Activated T-cell treated with anti-CD3 and anti-CD28 coated beads for 24 hours (primary cell): ENCODE results near the gene TMEM163.

Experiments
- DNase-seq: peaks from one replicate; pipeline ENCODE4 v3.0.0-alpha.2; 2020; ENCODE audit warnings: low read depth

TMEM163 gene

DNA sequence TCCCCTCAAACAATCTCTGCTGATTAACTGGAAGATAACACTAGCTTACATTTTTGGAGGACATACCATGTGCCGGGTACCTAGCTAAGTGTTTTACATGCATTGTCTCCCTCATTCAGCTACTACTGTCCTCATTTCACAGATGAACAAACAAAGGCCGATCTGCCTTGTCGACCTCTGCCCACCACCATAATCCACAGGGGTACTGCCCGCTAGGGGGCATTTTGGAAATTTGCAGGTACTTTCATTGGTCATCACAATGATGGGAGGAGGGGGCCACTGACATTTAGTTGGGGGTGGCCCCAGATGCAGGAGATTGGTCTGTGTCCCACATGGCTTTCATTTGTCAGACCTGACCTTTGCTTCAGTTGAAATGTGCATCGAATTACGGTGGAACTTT lies 3.9 kb upstream of the TMEM163 start:
- no peak for DNase-seq

DNA sequence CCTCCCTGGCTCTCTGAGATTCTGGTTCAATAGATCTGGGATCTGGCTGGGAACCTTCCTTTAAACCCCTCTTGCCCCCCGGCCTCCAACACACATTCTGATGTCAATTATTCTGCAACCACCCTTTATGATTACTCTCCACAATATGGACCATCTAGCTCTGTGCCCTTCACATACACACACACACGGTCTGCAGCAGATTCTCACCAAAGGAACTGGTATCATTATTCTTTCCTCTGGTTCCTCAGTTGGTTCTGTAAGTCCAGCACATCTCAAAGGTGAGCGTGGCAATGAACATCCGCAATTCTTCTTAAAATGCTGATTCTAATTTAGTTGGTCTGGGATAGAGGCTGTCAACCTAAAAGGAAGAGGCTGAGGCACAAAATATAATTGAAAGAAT lies 2.8 kb upstream of the TMEM163 start:
- no peak for DNase-seq

DNA sequence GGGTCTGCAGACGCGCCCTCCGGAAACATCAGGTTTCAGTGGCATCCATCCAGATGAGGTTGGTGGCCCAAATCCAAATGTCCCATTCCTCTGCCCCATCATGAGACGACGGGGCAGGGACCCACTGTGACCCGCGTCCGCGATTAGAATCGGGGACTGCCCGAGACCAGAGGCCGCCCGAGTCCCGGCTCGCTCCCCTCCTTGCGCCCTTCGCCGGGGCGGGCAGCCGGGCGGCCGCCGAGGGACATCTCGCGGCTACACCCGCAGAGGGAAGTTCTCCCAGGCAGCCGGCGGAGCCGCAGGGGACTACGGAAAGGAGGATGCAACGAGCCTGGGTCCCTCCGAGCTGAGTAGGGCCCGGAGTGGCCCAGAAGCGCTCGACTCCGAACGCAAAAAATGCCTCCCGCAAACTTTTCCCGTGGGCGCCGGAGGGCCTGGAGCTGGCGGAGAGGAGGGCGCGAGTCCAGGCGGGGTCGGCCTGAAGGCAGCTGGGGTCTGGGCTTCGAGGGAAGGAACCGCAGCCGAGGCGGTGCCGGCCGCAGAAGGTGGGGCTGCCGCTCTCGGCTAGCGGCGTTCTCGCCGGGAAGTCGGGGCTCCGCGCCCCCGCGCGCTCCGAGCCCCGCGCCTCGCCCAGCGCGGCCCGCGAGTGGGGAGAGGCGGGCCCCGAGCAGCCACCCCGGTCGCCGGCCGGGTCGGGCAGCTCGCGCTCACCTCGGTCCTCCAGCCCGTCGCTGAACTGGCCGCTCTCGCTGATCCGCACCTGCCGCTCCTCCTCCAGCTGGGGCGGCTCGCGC lies 580 bp downstream of the TMEM163 start:
- DNase-seq, result no peak

DNA sequence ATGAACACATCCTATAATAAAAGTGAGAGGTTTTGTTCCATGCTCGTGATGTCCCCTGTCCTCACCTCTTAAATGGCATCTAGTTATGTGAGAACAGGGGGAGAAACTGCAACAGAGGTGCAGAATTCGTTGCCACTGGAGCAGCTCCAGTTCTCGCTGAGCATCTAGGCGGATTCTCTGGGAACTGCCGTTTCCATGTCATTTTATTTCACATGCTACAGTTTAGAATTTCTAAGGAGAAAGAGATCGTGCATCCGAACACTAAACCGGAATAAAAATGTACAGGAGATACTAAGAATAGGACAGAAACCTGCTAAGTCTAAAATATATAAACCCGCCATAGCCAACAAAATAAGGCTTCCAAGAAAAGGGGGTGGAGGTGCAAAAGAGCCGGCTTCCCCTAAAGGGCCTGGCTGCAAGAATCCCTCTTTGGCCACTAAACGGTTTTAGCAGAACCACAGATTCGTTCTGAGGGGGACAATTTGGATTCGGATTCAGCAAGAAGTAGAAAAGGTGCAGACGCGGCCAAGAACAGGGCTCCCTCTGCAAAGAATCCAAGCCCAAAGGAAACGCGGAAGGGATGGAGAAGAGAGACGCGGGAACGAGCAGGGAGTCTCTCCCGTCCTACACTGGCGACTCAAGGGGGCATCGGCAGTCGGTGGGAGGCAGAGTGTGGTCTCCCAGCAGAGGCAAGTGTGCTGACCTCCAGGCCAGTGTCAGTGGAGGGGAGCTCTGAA lies 1.3 kb downstream of the TMEM163 start:
- no peak for DNase-seq

DNA sequence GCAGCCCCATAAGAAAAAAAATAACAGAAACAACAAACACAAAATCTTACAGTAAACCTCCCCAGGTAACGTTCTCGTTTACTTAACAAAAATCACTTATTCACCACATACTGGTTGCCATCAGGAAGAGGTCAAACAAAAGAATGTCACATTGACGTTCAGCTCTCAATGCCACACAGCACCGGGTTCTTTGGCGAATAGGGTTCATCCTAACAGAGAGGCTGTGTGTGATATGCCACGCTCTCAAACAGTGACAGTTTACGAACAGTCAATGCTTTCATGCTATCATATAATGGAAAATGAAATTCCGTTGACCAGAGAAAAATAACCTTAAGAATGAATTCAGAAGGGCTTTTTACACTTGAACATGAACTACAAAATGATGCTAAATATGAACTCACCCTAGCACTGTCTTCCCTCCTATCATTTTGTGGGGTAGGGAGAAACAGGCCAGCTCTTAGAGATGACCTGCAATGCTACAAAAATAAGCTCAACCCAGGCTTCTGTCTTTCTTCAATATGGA lies 2.0 kb downstream of the TMEM163 start:
- no peak for DNase-seq

DNA sequence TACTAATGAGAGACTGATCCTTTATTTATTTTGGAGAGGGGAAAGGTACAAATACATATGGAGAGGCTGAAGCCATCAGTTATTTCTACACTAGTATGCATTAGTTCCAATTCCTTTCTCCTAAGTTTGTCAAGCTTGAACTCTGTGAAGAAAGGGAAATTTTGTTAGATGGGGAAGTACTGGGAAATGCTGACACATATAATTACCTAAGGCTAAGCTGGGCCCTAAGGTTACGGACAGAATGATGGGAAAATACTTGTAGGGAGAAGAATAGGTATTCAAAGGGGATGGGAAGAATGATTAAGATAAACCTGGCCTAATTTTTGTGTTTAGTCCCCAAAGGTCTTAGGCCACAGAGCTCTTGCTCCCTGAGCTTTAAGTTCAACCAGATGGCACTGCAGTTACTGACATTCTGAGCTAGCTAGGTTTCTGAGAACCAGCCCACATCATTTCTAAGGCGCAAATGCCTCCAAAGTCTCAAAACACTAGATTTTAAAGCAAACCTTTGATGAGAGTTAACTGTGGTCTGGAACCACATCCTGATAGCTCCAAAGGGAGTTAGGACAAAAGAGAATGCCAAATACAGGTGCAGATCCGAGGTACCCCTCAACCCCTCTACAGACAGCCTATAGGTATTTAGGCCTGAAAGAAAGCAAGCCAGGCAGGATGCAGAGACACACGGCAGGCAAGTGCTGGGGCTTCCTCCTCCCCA lies 2.7 kb downstream of the TMEM163 start:
- DNase-seq, result no peak

DNA sequence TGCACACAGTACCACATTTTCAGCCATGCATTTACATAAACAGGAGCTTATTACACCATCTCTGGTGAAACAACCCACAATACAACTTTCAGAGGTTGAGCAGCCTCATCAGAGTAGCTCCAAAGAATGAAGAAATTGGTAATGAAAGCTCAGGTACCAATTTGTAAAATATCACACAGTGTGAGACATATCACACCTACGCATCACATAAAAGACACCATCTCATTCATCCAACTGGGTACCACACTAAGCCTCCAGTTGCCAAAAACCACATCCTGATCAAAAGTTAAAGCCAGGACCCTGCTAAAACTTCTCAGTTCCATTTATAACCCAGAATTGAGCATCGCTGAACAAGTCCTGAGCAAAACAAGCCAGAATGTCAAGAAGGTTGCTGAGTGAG lies 4.6 kb downstream of the TMEM163 start:
- DNase-seq, result no peak

DNA sequence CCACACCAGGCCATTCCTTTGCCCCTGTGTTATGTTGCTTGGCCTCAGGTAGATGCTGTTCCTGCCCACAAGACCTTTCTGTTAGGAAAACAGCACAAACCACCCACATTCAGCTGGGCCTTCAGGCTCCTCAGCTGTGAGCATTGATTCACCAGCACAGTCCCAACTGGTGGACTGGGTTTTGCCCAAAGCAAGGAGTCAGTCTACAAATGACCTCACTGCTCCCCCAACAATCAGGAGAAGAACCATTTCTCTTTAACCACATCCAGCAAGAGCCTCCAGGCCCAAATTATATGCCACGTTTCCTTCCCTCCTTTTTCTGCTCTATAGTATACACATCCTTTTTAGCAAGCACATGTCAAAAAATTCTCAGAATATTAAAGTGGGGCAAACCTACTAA lies 5.2 kb downstream of the TMEM163 start:
- DNase-seq, result no peak

DNA sequence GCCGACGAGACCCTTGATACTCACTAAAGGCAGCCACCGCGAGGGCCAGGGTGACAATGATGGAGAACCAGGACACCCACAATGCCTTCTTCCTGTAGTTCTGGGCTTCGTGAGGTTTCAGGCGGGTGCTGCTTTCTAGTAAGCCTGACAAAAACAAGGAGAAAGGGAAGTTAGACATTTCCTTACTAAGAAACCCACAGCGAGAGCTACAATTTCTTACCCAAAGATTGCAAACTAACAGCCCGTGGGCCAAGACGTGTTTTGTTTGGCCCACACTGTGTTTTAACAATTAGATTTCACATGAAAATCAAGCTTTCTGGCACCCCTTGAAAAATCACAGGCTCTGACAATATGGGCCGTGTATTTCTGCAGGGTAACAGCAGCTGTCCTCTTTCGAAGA lies 5.6 kb downstream of the TMEM163 start:
- no peak for DNase-seq

DNA sequence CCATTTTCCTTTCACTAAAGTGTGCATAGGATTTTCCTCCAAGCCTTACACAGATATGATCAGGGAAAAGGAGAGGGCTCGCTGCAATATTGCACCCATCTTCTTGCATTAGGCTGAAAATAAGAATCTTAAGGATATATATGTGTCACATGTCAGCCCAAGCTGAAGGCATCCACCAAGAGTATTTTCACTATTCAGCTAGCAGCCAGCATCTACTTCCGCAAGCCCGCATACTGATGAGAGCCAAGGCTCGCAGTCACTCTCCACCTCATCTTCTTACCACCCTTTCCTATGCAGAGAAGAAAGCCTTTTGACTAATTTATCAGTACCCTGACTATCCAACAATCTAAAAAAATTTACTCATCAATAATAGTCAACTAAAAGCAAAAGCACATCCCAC lies 6.1 kb downstream of the TMEM163 start:
- no peak for DNase-seq

DNA sequence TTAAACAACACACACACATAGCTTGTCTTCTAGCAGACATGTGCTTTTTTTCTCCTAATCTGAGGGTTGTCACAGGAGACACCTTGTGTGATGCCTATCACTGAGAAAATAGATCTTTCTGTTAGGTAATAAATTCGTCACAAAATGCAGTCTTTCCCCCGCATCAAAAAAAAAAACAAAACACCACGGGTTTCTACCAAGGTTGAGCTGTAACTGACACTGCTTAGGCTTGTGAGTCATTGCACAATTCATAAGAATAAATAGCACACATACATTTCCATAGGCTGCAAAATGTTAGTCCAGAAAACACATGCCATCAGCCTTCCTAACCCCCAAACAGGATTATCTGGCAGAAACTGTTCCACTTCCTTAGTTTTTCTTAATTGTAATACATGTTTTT lies 6.5 kb downstream of the TMEM163 start:
- no peak for DNase-seq

DNA sequence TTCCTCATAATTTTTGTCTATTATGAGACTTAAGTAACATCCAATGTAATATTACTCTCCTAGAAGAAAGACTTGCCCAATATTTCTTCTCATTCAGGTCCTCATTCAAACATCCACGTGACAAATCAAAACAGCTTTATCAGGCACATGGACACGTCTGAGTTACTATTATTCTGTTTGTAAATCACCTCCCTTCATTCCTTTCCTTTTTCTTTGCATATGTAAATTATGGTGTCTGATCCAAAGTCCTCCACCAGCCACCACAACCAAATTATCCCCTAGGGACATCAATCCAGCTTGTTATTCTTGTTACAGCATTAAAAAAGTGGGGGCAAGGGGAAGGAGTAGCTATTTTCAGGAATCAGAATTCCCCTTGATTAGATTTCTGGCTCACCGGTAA lies 7.1 kb downstream of the TMEM163 start:
- DNase-seq, result no peak

DNA sequence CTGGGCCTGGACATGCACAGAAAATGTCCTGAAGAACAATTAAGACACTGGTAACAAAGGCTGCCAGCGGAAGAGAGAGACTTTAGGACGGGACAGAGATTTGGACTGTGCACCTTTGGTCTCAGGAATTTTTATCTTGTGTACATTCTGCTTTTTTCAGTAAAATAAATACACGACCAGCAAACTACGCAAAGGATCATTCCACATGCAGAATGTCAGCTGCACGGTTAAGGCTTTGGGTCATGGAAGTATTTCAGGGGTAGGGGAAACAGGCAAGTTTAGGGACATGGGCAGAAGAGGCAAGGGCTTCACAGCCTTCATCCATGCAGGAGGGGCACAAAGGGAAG lies 11.5 kb downstream of the TMEM163 start:
- no peak for DNase-seq

DNA sequence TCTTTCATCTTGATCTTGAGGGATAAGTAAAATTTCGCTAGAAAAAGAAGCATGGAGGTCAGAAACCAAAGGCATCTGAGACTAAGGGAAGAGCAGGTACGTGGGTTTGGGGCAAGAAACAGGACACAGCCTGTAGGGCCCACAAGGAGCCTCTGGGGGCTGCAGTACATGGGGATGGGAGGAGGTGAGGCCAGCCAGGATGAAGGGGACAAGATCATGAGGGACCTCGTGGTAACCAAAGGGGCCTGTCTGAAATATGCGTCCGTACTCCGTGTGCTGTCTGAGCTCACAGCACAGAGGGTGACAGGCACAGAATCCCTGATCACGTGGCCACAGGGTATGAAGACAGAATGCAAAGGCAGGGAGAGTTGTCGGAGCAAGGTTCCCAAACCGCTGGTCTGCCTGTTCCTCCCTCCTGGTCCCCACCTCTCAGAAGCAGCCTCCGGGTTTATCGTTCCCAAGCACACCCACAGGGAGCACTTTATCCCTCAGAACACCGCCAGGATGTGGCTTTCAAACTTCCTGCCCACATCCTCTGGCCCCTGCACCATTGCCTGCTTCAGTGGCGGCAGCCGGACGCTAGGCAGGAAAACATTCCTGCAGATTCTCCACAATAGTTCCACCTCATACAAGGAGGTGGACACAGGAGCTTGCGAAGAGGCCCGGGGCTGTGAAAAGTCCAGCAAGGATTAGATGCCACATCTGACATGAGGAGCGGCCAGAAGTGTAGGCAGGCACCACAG lies 12.0 kb downstream of the TMEM163 start:
- no peak for DNase-seq

DNA sequence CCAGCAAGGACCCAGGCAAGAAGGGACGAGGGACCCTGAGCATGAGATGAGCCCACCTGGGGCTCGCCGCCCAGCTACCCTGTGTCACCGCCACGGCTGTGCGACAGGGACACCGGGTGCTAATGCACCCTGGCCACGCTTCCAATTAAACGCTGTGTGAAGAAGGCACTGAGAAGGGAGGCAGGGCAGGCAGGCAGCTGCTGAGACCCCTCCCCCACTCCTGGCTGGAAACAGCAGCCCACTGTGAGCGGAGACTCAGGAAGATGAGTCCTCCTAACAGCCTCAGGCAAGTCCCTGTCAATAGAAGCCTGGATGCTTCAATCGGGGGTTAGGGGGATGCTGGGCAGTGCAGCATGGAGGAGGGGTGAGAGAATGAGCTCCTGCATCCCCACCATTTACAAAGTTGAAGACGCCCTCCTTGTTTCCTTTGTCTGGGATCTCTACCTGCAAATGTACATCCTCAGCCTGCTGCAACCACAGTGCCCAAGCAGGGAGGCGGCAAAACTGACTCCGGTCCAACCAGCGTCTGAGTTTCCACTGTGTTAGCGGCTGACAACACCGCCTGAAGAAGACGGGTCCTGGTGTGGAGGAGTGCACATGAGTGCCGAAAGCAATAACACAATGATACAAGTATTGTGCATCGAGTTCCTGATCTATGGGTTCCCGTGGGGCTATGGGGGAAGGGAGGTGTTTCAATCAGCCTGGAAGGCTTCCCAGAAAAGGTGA lies 12.8 kb downstream of the TMEM163 start:
- DNase-seq, result no peak

DNA sequence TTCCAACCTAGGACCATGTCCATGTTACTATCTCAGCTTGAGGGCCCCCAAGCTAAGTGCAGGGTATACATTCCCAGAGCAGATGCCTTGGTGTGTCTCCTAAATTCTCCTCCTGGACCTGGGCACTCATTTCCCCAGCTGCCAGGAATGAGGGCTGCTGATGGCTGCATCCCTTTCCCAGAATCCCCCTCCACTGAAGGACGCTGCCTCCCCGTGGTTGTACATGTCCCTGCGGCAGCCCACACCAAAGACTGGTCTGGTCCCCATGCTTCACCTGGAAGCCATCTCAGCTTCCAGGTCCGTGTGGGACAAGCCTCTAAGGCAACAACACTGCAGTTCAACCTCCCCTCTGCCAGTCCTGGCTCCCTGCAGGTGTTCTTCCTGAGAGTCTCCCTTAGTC lies 14.6 kb downstream of the TMEM163 start:
- no peak for DNase-seq

DNA sequence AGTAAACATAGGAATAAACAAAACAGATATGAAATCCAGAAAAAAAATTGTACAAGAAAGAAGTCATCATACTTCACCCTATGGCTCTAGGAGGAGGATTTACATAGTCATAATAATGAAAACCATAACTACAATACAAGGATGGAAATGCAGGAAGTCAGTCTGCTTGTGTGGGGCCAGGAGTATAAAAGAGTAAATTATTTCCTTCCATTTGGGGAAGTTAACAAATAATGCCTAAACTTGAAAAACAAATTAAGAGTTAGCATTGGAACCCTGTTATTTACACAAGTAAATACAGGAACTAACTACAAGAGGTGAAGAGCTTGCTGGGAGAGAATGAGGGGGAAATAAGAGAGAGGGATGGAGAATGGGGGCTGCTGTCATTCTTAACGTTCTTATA lies 15.4 kb downstream of the TMEM163 start:
- no peak for DNase-seq

DNA sequence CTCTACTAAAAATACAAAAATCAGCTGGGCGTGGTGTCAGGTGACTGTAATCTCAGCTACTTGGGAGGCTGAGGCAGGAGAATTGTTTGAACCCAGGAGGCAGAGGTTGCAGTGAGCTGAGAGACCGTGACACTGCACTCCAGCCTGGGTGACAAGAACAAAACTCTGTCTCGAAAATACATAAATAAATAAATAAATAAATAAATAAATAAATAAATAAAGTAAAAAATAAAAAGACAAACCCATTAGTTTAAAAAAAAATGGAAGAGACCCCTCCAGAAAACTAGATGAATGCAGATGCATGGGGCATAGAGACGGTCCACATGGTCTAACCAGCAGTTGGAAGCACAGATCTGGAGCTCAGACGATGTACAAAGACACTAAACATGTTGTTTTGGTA lies 18.1 kb downstream of the TMEM163 start:
- DNase-seq, result no peak

DNA sequence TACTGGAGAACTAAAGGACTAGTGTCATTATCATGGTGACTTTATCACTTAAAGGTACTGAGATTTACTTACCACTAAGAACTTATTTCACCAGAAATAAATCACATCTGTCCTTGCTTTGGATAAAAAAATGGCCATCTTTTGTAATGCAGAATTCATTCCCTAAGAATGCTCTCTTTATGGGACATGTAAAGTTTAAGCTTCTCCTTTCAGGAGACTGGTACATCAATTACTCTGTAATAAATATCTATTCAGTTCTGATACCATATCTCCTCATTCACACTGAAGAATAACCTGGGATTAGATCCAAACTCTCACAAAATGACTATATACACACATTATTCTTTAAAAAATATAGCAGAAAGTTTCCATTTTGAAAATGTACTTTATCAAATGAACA lies 24.4 kb downstream of the TMEM163 start:
- no peak for DNase-seq

DNA sequence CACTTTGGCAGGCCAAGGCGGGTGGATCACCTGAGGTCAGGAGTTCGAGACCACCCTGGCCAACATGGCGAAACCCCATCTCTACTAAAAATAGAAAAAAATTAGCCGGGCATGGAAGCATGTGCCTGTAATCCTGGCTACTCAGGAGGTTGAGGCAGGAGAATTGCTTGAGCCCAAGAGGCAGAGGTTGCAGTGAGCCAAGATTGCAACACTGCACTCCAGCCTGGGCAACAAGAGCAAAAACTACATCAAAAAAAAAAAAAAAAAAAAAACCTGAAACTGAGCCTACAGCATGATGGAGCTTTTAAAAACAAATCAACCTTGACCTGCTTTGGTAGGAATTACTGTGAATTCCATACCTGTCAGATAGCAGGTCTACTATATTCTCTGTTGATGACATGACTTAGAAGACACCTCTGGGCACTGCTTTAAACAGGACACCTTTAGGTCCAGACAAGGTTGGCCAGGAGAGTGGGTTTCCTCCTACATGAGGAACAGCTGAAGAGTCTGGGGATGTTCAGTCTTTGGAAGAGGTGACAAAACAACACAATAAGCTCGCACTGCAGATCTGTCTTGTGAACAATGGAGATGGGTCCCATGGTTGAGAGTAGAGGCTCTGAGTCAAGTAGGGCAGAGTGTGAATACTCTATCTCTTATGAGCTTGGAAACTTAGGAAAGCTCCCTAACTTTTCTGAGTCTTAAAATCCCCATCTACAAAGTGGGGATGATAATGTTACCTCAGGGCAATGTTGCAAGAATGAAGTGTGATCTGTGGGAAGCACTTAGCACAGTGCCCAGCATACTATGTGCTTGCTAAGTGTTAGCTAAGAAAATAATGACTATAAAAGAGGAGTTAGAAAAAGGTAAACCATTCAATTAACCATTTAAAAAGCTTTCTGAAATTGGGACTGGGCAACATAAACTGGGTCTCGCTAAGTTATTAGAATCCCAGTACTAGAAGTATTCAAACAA lies 25.2 kb downstream of the TMEM163 start:
- DNase-seq, result no peak
